ENCODE data around the gene MRPL43.

The MRPL43 gene

GRCh38 chr10:100945754-100946153 lies 41.5 kb downstream of the MRPL43 start:
- Mint-ChIP-seq H3K4me1 (ENCODE audit: low read depth) (peaks cover 15% of the 10 kb centered on the region), H3K36me3 (peaks cover 16% of the 10 kb centered on the region), H3K4me3 (no peak overlapping the region), H3K27ac (no peak overlapping the region), H3K27me3 (no peaks in the 10 kb centered on the region), H3K9me3 (ENCODE audit: low read depth) (no peaks in the 10 kb centered on the region)

- Mint-ChIP-seq H3K36me3 (peaks cover 18% of the 10 kb centered on the region), H3K27ac (peak overlapping the region; percentile 41), H3K9me3 (ENCODE audit: low read depth) (no peaks in the 10 kb centered on the region), H3K4me1 (ENCODE audit: low read depth) (peaks cover 15% of the 10 kb centered on the region), H3K4me3 (no peak overlapping the region), H3K27me3 (no peaks in the 10 kb centered on the region)
Observed at GRCh38 chr10:100943508-100943907, 43.8 kb downstream of the MRPL43 start.

GRCh38 chr10:100942229-100942628 lies 45.1 kb downstream of the MRPL43 start:
- no peak overlapping the region for H3K4me3 Mint-ChIP-seq
- no peaks in the 10 kb centered on the region for H3K9me3 Mint-ChIP-seq (ENCODE audit: low read depth)
- H3K36me3 Mint-ChIP-seq: peaks cover 18% of the 10 kb centered on the region
- no peak overlapping the region for H3K27ac Mint-ChIP-seq
- H3K4me1 Mint-ChIP-seq (ENCODE audit: low read depth): peaks cover 15% of the 10 kb centered on the region
- H3K27me3 Mint-ChIP-seq: no peaks in the 10 kb centered on the region

GRCh38 chr10:100939763-100940344 lies 47.4 kb downstream of the MRPL43 start:
- Mint-ChIP-seq H3K27ac (no peak overlapping the region), H3K27me3 (no peaks in the 10 kb centered on the region), H3K36me3 (peaks cover 18% of the 10 kb centered on the region), H3K4me3 (no peak overlapping the region), H3K4me1 (ENCODE audit: low read depth) (peaks cover 15% of the 10 kb centered on the region), H3K9me3 (ENCODE audit: low read depth) (no peaks in the 10 kb centered on the region)

All from activated naive CD8-positive, alpha-beta T cell (primary cell).